ENCODE results near the gene HOXA11. TPM values are rescaled to one million over a fixed set of nuclear protein-coding genes. Genes with fewer than 3 reads are reported as not detected.

HOXA11 gene
- total RNA-seq, 4 donors from 2014 or later: 4.5 to 21.3 (median 7.7) TPM

- in situ Hi-C loops (cut with MboI; ENCODE audit: low pct_ligation_motif_present in 1 of 4, low pct_unique_long_range_greater_than_20kb in 1 of 4, low sequenced_read_pairs in 3 of 4) (loop anchor here in 2 of 4 donors (25.0 kb wide), 1 partner anchor 1316 kb away; no protein-coding TSS in a partner anchor), intact Hi-C loops (cut with DNase I; ENCODE audit: low total_unique reads) (no loop called here)
- TF ChIP-seq EP300 (IDR thresholded peaks at IDR 0.05; ENCODE audit: low read depth): no peak
- no peak for TF ChIP-seq CTCF (IDR thresholded peaks at IDR 0.05)
- TF ChIP-seq POLR2AphosphoS5 (IDR thresholded peaks at IDR 0.05): peak in 2 of 3 donors; percentile 15 to 18
- no peak for TF ChIP-seq POLR2A (IDR thresholded peaks at IDR 0.05)
- Histone ChIP-seq H3K36me3 (no peaks in the 10 kb centered on the region), H3K4me3 (peak overlapping the region; percentile 21 to 67 (median 60)), H3K27me3 (peaks cover 32% of the 10 kb centered on the region), H3K27ac (peak overlapping the region; percentile 95 to 99 (median 98)), H3K4me1 (peaks cover 21 to 59% (median 50%) of the 10 kb centered on the region in 4 donors), H3K9me3 (no peaks in the 10 kb centered on the region)
- WGBS, 2 donors (ENCODE audit: low coverage in 1 of 2): 32 to 42% methylated on average over 6 of the region's 6 CpGs
- peak; percentile 20 for DNase-seq
Measured at GRCh38 chr7:27178366-27178765, 6.7 kb downstream of the HOXA11 start.

GRCh38 chr7:27177795-27178320, 7.2 kb downstream of the HOXA11 start:
- DNase-seq: peak; percentile 23
- peaks cover 32% of the 10 kb centered on the region for H3K27me3 ChIP-seq
- 0 to 23% methylated on average over 1 to 5 of the region's 5 CpGs for WGBS, 2 donors (ENCODE audit: low coverage in 1 of 2)
- peak overlapping the region; percentile 95 to 99 (median 98) for H3K27ac ChIP-seq
- in situ Hi-C loops (cut with MboI; ENCODE audit: low pct_ligation_motif_present in 1 of 4, low pct_unique_long_range_greater_than_20kb in 1 of 4, low sequenced_read_pairs in 3 of 4) (loop anchor here in 2 of 4 donors (25.0 kb wide), 1 partner anchor 1316 kb away; no protein-coding TSS in a partner anchor), intact Hi-C loops (cut with DNase I; ENCODE audit: low total_unique reads) (no loop called here)
- no peaks in the 10 kb centered on the region for H3K36me3 ChIP-seq
- H3K4me1 ChIP-seq: peaks cover 21 to 58% (median 48%) of the 10 kb centered on the region in 4 donors
- no peaks in the 10 kb centered on the region for H3K9me3 ChIP-seq
- TF ChIP-seq POLR2AphosphoS5 (IDR thresholded peaks at IDR 0.05) (peak; percentile 6 to 28 (median 24)), CTCF (IDR thresholded peaks at IDR 0.05) (no peak), EP300 (IDR thresholded peaks at IDR 0.05; ENCODE audit: low read depth) (no peak), POLR2A (IDR thresholded peaks at IDR 0.05) (peak; percentile 17)
- H3K4me3 ChIP-seq: peak overlapping the region; percentile 21 to 67 (median 60)

GRCh38 chr7:27176962-27177794, 7.9 kb downstream of the HOXA11 start:
- Histone ChIP-seq H3K9me3 (no peaks in the 10 kb centered on the region), H3K4me1 (peaks cover 18 to 51% (median 45%) of the 10 kb centered on the region in 4 donors), H3K27ac (peak overlapping the region; percentile 95 to 99 (median 98)), H3K4me3 (peak overlapping the region; percentile 21 to 67 (median 60)), H3K36me3 (no peaks in the 10 kb centered on the region), H3K27me3 (peaks cover 33% of the 10 kb centered on the region)
- DNase-seq: peak; percentile 27
- in situ Hi-C loops (cut with MboI; ENCODE audit: low pct_ligation_motif_present in 1 of 4, low pct_unique_long_range_greater_than_20kb in 1 of 4, low sequenced_read_pairs in 3 of 4): loop anchor here in 2 of 4 donors (25.0 kb wide), 1 partner anchor 1315 kb away; no protein-coding TSS in a partner anchor
- intact Hi-C loops (cut with DNase I; ENCODE audit: low total_unique reads): no loop called here
- TF ChIP-seq EP300 (IDR thresholded peaks at IDR 0.05; ENCODE audit: low read depth): no peak
- no peak for TF ChIP-seq CTCF (IDR thresholded peaks at IDR 0.05)
- no peak for TF ChIP-seq POLR2AphosphoS5 (IDR thresholded peaks at IDR 0.05)
- 26 to 48% methylated on average over 6 to 22 of the region's 22 CpGs for WGBS, 2 donors (ENCODE audit: low coverage in 1 of 2)

GRCh38 chr7:27176524-27176845, 8.5 kb downstream of the HOXA11 start:
- intact Hi-C loops (cut with DNase I; ENCODE audit: low total_unique reads) (no loop called here), in situ Hi-C loops (cut with MboI; ENCODE audit: low pct_ligation_motif_present in 1 of 4, low pct_unique_long_range_greater_than_20kb in 1 of 4, low sequenced_read_pairs in 3 of 4) (loop anchor here in 2 of 4 donors (25.0 kb wide), 1 partner anchor 1314 kb away; no protein-coding TSS in a partner anchor)
- Histone ChIP-seq H3K4me1 (peaks cover 11 to 45% (median 43%) of the 10 kb centered on the region in 4 donors), H3K27ac (peak overlapping the region; percentile 95 to 99 (median 98)), H3K9me3 (no peaks in the 10 kb centered on the region), H3K27me3 (peaks cover 36% of the 10 kb centered on the region), H3K36me3 (no peaks in the 10 kb centered on the region), H3K4me3 (peak overlapping the region; percentile 4 to 67 (median 60))
- WGBS, 2 donors (ENCODE audit: low coverage in 1 of 2): 20 to 28% methylated on average over 1 to 3 of the region's 3 CpGs
- DNase-seq: no peak
- TF ChIP-seq POLR2A (IDR thresholded peaks at IDR 0.05) (no peak), CTCF (IDR thresholded peaks at IDR 0.05) (peak in 1 of 5 experiments; percentile 4)
